ENCODE measurements around the gene SPTBN5.

DNA sequence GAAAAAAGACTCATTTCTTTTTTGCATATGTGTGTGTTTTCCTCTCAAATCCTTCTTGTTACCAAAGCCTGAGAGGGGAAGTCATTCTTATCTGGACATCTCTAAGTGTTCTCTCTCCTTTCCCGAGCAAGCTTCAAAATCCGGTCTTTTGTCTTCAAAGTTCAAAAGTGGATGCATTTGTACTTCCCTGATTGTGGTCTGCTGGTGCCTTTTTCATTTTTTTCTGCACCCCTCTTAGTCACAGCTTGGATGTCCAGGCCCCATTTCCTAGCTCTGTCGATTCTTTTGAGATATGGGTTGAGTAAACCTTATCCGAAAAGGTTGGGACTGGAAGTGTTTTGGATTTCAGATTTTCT is 43.7 kb upstream of the SPTBN5 start:
- TF ChIP-seq, protein P1, sequence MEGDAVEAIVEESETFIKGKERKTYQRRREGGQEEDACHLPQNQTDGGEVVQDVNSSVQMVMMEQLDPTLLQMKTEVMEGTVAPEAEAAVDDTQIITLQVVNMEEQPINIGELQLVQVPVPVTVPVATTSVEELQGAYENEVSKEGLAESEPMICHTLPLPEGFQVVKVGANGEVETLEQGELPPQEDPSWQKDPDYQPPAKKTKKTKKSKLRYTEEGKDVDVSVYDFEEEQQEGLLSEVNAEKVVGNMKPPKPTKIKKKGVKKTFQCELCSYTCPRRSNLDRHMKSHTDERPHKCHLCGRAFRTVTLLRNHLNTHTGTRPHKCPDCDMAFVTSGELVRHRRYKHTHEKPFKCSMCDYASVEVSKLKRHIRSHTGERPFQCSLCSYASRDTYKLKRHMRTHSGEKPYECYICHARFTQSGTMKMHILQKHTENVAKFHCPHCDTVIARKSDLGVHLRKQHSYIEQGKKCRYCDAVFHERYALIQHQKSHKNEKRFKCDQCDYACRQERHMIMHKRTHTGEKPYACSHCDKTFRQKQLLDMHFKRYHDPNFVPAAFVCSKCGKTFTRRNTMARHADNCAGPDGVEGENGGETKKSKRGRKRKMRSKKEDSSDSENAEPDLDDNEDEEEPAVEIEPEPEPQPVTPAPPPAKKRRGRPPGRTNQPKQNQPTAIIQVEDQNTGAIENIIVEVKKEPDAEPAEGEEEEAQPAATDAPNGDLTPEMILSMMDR (IDR thresholded peaks at IDR 0.05), result no peak
- no peak for TF ChIP-seq POLR2A (IDR thresholded peaks at IDR 0.05)
